CD4-positive, alpha-beta T cell treated with Interleukin-2 at 100 ng/mL for 4 hours (primary cell): Measurements from ENCODE around the gene FZD8.
"Not testable (repeated sequence)": the region's sequence is repeated elsewhere in the genome, so short reads cannot be mapped to it uniquely, and the experiment has no call there.

Experiments
- DNase-seq: peaks from one replicate; pipeline ENCODE4 v3.0.0-alpha.2; 2020; ENCODE audit warnings: low spot score

The FZD8 gene

GRCh38 chr10:35642035-35642792 is at the start of gene FZD8:
Gene FZD8, minus strand, starts transcription at chr10:35642296. Its CDS starts 867 bp downstream, at chr10:35641429.
- DNase-seq, result peak; percentile 64

GRCh38 chr10:35691522-35692236 is 49.6 kb upstream of the FZD8 start:
- DNase-seq, result no peak

- DNase-seq, result no peak
Observed at GRCh38 chr10:35690534-35690933, 48.4 kb upstream of the FZD8 start.

GRCh38 chr10:35685858-35686257 is 43.8 kb upstream of the FZD8 start:
- DNase-seq, result not testable (repeated sequence)

- DNase-seq, result no peak
Observed at GRCh38 chr10:35685402-35685801, 43.3 kb upstream of the FZD8 start.

GRCh38 chr10:35684586-35684985 is 42.5 kb upstream of the FZD8 start:
- no peak for DNase-seq

GRCh38 chr10:35675846-35676245 is 33.8 kb upstream of the FZD8 start:
- no peak for DNase-seq

GRCh38 chr10:35674843-35675242 is 32.7 kb upstream of the FZD8 start:
- no peak for DNase-seq

GRCh38 chr10:35668865-35669650 is 27.0 kb upstream of the FZD8 start:
- no peak for DNase-seq

GRCh38 chr10:35667971-35668370 is 25.9 kb upstream of the FZD8 start:
- no peak for DNase-seq

- DNase-seq, result no peak
Observed at GRCh38 chr10:35667270-35667889, 25.3 kb upstream of the FZD8 start.

- no peak for DNase-seq
Observed at GRCh38 chr10:35661236-35661635, 19.1 kb upstream of the FZD8 start.

GRCh38 chr10:35659456-35659855 is 17.4 kb upstream of the FZD8 start:
- no peak for DNase-seq

GRCh38 chr10:35657621-35658020 is 15.5 kb upstream of the FZD8 start:
- no peak for DNase-seq

- DNase-seq, result no peak
Observed at GRCh38 chr10:35652824-35653223, 10.7 kb upstream of the FZD8 start.

GRCh38 chr10:35650894-35651293 is 8.8 kb upstream of the FZD8 start:
- no peak for DNase-seq

GRCh38 chr10:35644050-35644950 is 2.2 kb upstream of the FZD8 start:
- DNase-seq, result no peak

GRCh38 chr10:35643151-35644049 is 1.3 kb upstream of the FZD8 start:
- no peak for DNase-seq

- DNase-seq, result no peak
Observed at GRCh38 chr10:35642793-35643114, 658 bp upstream of the FZD8 start.

- no peak for DNase-seq
Observed at GRCh38 chr10:35641676-35642034, 441 bp downstream of the FZD8 start.
